ENCODE measurements around the gene BATF2.
"Not testable (repeated sequence)": the region's sequence is repeated elsewhere in the genome, so short reads cannot be mapped to it uniquely, and the experiment has no call there.

The BATF2 gene

DNA sequence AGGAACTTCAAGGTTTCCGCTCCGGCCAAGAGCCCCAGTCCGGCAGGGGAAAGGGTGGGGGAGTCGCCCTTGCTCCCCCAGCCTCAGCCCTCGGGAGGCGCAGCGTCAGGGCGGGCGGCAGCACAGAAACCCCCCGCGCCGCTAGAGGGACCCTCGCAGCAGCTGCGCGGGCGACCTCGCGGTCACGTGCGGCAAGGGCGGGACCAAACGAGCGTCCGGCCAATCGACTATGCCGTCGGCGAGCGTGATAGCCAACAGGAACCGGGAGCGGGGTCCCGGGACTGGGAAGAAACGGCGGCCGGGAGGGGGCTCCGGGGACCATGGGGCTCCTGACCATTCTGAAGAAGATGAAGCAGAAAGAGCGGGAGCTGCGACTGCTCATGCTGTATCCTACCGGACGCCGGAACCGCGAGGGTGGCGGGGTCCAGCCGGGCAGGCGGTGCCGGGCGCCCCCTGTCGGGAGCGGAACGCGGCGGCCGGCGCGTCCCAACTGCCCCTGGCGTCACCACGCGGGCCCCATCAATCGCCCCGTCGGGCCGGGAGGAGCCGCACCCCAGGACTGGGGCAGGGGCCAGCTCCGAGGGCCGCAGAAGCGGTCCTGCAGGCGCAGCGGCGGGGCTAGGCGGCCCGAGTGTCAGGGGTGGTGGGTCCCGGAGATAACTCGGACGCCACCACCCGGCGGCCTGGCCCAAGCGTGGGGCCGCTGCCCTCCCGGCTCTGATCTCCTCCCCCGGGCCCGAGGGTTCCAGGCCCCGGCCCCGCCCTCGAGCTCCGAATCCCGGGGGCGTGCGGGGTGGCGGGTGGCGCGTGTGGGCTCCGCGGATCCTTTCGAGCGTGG, 17.3 kb upstream of the BATF2 start, which contains the start of gene ARL2:
Gene ARL2, plus strand, starts transcription at position 273 of the 838 bp plus-strand sequence. Its CDS starts 48 bp downstream, at position 321.
- Histone ChIP-seq H3K36me3 (ENCODE audit: control insufficient read depth in 2 of 2, insufficient read depth in 2 of 2, low read length in 2 of 2) (peaks cover 8 to 10% of the 10 kb centered on the region in 2 donors), H3K9me3 (ENCODE audit: control insufficient read depth in 2 of 2, low read length in 2 of 2) (no peaks in the 10 kb centered on the region), H3K27me3 (ENCODE audit: control insufficient read depth in 1 of 2, insufficient read depth in 2 of 2, low read length in 2 of 2) (no peaks in the 10 kb centered on the region), H3K4me3 (ENCODE audit: low read length in 2 of 2) (peak within 1 kb of the TSS; percentile 92 to 95), H3K9ac (ENCODE audit: low read length in 2 of 2) (peak within 1 kb of the TSS; percentile 99), H3K4me1 (ENCODE audit: control insufficient read depth, insufficient read depth, low read length) (peaks cover 15% of the 10 kb centered on the region), H3K27ac (ENCODE audit: low read length) (peak within 1 kb of the TSS; percentile 99)

GRCh38 chr11:65013130-65013887, 16.5 kb upstream of the BATF2 start:
- H3K9ac ChIP-seq (ENCODE audit: low read length in 2 of 2) = peak overlapping the region; percentile 99

GRCh38 chr11:65008873-65009272, 12.1 kb upstream of the BATF2 start:
- Histone ChIP-seq H3K9ac (ENCODE audit: low read length in 2 of 2) (no peak overlapping the region), H3K27me3 (ENCODE audit: control insufficient read depth in 1 of 2, insufficient read depth in 2 of 2, low read length in 2 of 2) (no peaks in the 10 kb centered on the region), H3K4me1 (ENCODE audit: control insufficient read depth, insufficient read depth, low read length) (peaks cover 5% of the 10 kb centered on the region), H3K27ac (ENCODE audit: low read length) (no peak overlapping the region), H3K36me3 (ENCODE audit: control insufficient read depth in 2 of 2, insufficient read depth in 2 of 2, low read length in 2 of 2) (no peaks in the 10 kb centered on the region), H3K9me3 (ENCODE audit: control insufficient read depth in 2 of 2, low read length in 2 of 2) (no peaks in the 10 kb centered on the region), H3K4me3 (ENCODE audit: low read length in 2 of 2) (no peak overlapping the region)

More at GRCh38 chr11:65013130-65013887, 16.5 kb upstream of the BATF2 start:
- peaks cover 15% of the 10 kb centered on the region for H3K4me1 ChIP-seq (ENCODE audit: control insufficient read depth, insufficient read depth, low read length)
- H3K36me3 ChIP-seq (ENCODE audit: control insufficient read depth in 2 of 2, insufficient read depth in 2 of 2, low read length in 2 of 2) = peaks cover 2 to 4% of the 10 kb centered on the region in 2 donors
- peak overlapping the region; percentile 92 to 95 for H3K4me3 ChIP-seq (ENCODE audit: low read length in 2 of 2)
- H3K9me3 ChIP-seq (ENCODE audit: control insufficient read depth in 2 of 2, low read length in 2 of 2) = no peaks in the 10 kb centered on the region
- H3K27me3 ChIP-seq (ENCODE audit: control insufficient read depth in 1 of 2, insufficient read depth in 2 of 2, low read length in 2 of 2) = no peaks in the 10 kb centered on the region
- H3K27ac ChIP-seq (ENCODE audit: low read length) = peak overlapping the region; percentile 99

- Histone ChIP-seq H3K36me3 (ENCODE audit: control insufficient read depth in 2 of 2, insufficient read depth in 2 of 2, low read length in 2 of 2) (no peaks in the 10 kb centered on the region), H3K9ac (ENCODE audit: low read length in 2 of 2) (no peak overlapping the region), H3K4me1 (ENCODE audit: control insufficient read depth, insufficient read depth, low read length) (peaks cover under 1% of the 10 kb centered on the region), H3K9me3 (ENCODE audit: control insufficient read depth in 2 of 2, low read length in 2 of 2) (no peaks in the 10 kb centered on the region), H3K27ac (ENCODE audit: low read length) (no peak overlapping the region), H3K27me3 (ENCODE audit: control insufficient read depth in 1 of 2, insufficient read depth in 2 of 2, low read length in 2 of 2) (no peaks in the 10 kb centered on the region), H3K4me3 (ENCODE audit: low read length in 2 of 2) (no peak overlapping the region)
Observed at GRCh38 chr11:65008016-65008415, 11.2 kb upstream of the BATF2 start.

- H3K27me3 ChIP-seq (ENCODE audit: control insufficient read depth in 1 of 2, insufficient read depth in 2 of 2, low read length in 2 of 2); H3K9ac ChIP-seq (ENCODE audit: low read length in 2 of 2); H3K9me3 ChIP-seq (ENCODE audit: control insufficient read depth in 2 of 2, low read length in 2 of 2); H3K4me3 ChIP-seq (ENCODE audit: low read length in 2 of 2); H3K4me1 ChIP-seq (ENCODE audit: control insufficient read depth, insufficient read depth, low read length); H3K36me3 ChIP-seq (ENCODE audit: control insufficient read depth in 2 of 2, insufficient read depth in 2 of 2, low read length in 2 of 2); H3K27ac ChIP-seq (ENCODE audit: low read length): not testable (repeated sequence)
Observed at GRCh38 chr11:65003968-65004367, 7.2 kb upstream of the BATF2 start.

DNA sequence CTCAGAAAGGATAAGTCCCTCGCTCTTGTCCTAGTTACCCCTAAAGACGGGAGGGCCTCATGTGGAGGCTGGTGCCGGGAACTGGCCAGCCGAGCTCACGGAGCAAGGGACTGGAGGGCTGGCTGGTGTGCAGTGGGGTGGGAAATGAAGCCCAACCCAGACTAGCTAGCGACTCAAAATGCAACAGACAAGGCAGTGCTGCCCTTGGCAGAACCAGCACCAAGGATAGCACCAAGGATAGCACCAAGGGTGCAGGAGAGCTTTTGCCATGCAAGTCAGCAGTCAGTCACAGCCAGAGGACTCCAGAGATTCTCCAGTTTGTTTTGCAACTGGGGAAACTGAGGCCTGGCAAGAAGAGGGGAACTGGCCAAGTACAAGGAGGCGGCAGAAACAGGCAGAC, 6.5 kb upstream of the BATF2 start:
- no peak overlapping the region for H3K9ac ChIP-seq (ENCODE audit: low read length in 2 of 2)
- H3K27ac ChIP-seq (ENCODE audit: low read length) = no peak overlapping the region
- H3K27me3 ChIP-seq (ENCODE audit: control insufficient read depth in 1 of 2, insufficient read depth in 2 of 2, low read length in 2 of 2) = no peaks in the 10 kb centered on the region
- H3K4me3 ChIP-seq (ENCODE audit: low read length in 2 of 2) = no peak overlapping the region
- no peaks in the 10 kb centered on the region for H3K9me3 ChIP-seq (ENCODE audit: control insufficient read depth in 2 of 2, low read length in 2 of 2)
- no peaks in the 10 kb centered on the region for H3K4me1 ChIP-seq (ENCODE audit: control insufficient read depth, insufficient read depth, low read length)
- no peaks in the 10 kb centered on the region for H3K36me3 ChIP-seq (ENCODE audit: control insufficient read depth in 2 of 2, insufficient read depth in 2 of 2, low read length in 2 of 2)

DNA sequence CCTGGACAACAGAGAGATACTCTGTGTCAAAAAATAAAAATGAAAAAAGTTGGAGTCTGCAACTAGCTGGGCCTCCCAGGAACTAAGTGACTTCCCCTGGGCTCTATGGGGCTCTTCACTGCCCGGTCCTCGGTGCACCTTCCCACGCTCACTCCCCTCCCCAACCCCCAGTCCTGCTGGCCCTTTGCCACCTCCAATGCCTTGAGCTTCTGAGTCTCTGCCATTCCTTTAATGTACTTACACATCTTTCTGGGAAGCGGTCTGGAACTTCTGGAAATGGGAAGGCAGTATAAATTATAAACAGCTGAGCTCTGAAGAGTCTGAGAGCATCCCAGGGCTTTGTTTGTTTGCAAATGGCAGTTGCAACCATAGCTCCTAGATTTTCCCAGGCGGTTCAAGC, 5.9 kb upstream of the BATF2 start:
- H3K9ac ChIP-seq (ENCODE audit: low read length in 2 of 2) = no peak overlapping the region

DNA sequence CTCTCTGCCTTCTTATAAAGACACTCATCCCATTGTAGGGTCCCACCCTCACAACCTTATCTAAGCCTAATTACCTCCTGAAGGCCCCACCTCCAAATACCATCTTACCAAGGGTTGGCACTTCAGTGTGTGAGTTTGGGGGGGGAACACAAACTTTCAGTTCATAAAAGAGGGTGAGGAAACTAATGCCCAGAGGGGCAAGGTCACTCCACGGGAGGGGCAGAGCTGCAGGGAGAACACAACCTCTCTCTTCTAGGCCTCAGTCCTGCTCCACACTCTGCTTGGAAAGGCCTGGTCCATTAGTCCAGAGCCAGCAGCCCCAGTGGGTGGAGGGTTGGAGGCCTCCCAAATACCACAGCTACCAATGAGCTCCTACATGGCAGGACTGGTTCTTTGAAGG, 2.7 kb upstream of the BATF2 start:
- Histone ChIP-seq H3K9ac (ENCODE audit: low read length in 2 of 2) (no peak overlapping the region), H3K36me3 (ENCODE audit: control insufficient read depth in 2 of 2, insufficient read depth in 2 of 2, low read length in 2 of 2) (no peaks in the 10 kb centered on the region), H3K4me3 (ENCODE audit: low read length in 2 of 2) (no peak overlapping the region), H3K4me1 (ENCODE audit: control insufficient read depth, insufficient read depth, low read length) (peaks cover 13% of the 10 kb centered on the region), H3K9me3 (ENCODE audit: control insufficient read depth in 2 of 2, low read length in 2 of 2) (no peaks in the 10 kb centered on the region), H3K27ac (ENCODE audit: low read length) (no peak overlapping the region), H3K27me3 (ENCODE audit: control insufficient read depth in 1 of 2, insufficient read depth in 2 of 2, low read length in 2 of 2) (no peaks in the 10 kb centered on the region)

More for the DNA sequence above, 5.9 kb upstream of the BATF2 start:
- Histone ChIP-seq H3K4me3 (ENCODE audit: low read length in 2 of 2) (no peak overlapping the region), H3K36me3 (ENCODE audit: control insufficient read depth in 2 of 2, insufficient read depth in 2 of 2, low read length in 2 of 2) (no peaks in the 10 kb centered on the region), H3K9me3 (ENCODE audit: control insufficient read depth in 2 of 2, low read length in 2 of 2) (no peaks in the 10 kb centered on the region), H3K27me3 (ENCODE audit: control insufficient read depth in 1 of 2, insufficient read depth in 2 of 2, low read length in 2 of 2) (no peaks in the 10 kb centered on the region), H3K4me1 (ENCODE audit: control insufficient read depth, insufficient read depth, low read length) (no peaks in the 10 kb centered on the region), H3K27ac (ENCODE audit: low read length) (no peak overlapping the region)

DNA sequence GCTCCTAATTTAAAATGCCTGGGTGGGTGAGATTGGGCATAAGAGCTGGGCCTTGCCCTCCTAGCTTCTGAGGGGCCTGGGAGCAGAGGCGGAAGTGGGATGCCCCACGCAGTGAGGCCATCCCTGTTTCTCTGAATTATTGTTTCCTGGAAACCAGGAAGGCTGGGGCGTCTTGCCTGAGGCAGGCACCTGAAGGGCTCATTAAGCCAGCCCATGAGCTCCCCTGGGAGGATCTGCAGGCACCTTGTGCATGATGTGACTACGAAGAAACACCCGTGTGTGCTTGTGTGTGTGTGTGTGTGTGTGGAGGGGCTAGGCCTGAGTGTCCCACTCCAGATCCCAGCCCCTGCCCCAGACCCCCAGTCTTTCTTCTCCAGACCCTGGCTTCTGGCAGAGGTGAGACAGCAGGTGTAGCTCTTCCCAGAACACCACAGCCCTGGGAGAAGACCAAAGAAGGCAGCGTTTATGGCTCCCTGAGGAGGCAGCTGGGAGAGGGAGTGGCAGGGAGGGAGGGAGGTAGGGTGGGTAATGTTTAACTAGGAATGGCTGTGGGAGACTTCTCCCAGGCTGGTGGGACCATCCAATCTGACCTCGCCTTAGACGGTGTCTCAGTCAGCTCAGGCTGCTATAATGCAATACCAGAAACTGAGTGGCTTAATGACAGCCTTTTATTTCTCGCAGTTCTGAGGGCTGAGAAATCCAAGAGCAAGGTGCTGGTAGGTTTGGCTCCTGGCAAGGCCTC, 2.1 kb upstream of the BATF2 start:
- H3K9ac ChIP-seq (ENCODE audit: low read length in 2 of 2) = no peak overlapping the region
- H3K27me3 ChIP-seq (ENCODE audit: control insufficient read depth in 1 of 2, insufficient read depth in 2 of 2, low read length in 2 of 2) = no peaks in the 10 kb centered on the region
- no peak overlapping the region for H3K27ac ChIP-seq (ENCODE audit: low read length)
- H3K9me3 ChIP-seq (ENCODE audit: control insufficient read depth in 2 of 2, low read length in 2 of 2) = no peaks in the 10 kb centered on the region
- H3K36me3 ChIP-seq (ENCODE audit: control insufficient read depth in 2 of 2, insufficient read depth in 2 of 2, low read length in 2 of 2) = no peaks in the 10 kb centered on the region
- H3K4me3 ChIP-seq (ENCODE audit: low read length in 2 of 2) = no peak overlapping the region
- peaks cover 13% of the 10 kb centered on the region for H3K4me1 ChIP-seq (ENCODE audit: control insufficient read depth, insufficient read depth, low read length)

DNA sequence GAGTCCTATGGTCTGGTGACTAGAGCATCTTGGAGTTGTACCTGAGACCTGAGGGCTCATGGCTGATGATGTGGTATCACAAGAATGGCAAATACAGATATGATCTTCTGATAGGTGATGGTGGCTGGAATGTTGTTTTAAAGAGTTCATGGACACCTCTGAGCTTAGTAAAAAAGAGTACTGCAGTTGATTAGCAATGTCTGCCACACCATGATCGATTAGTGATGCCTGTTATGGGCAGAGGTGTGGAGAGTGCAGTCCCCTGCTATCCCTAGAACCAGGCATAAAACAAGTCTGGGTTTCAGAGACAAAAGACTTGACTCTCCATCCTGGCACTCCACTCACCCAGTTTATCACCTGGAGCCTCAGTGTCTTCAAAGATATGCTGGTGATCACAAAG, 1.4 kb upstream of the BATF2 start:
- no peak overlapping the region for H3K4me3 ChIP-seq (ENCODE audit: low read length in 2 of 2)
- H3K27me3 ChIP-seq (ENCODE audit: control insufficient read depth in 1 of 2, insufficient read depth in 2 of 2, low read length in 2 of 2) = no peaks in the 10 kb centered on the region
- H3K36me3 ChIP-seq (ENCODE audit: control insufficient read depth in 2 of 2, insufficient read depth in 2 of 2, low read length in 2 of 2) = no peaks in the 10 kb centered on the region
- H3K27ac ChIP-seq (ENCODE audit: low read length) = no peak overlapping the region
- peaks cover 13% of the 10 kb centered on the region for H3K4me1 ChIP-seq (ENCODE audit: control insufficient read depth, insufficient read depth, low read length)
- no peak overlapping the region for H3K9ac ChIP-seq (ENCODE audit: low read length in 2 of 2)
- no peaks in the 10 kb centered on the region for H3K9me3 ChIP-seq (ENCODE audit: control insufficient read depth in 2 of 2, low read length in 2 of 2)

All from stomach smooth muscle (tissue), 2 donors.